Measurements from ENCODE around the gene DYSF.

Gene DYSF

DNA sequence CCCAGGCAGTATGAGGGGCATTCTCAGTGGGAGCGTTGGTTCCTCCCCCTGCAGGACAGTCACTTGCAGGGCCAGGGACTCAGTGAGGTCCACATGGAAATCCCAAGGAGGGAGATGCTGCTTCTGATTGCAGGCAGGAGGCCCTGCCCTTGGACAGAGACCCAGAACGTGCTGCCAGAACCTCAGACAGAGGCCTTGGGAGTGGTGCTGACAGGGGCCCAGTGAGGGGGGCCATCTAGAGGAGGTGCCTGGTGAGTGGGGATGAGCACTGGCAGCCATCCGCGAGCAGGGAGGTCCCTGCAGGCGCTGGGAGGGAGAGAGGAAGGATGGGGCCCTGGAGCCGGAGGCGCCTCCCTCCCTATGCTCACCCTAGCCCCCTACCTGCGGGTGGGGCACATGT is 133.1 kb downstream of the DYSF start:
- no peak for DNase-seq

DNA sequence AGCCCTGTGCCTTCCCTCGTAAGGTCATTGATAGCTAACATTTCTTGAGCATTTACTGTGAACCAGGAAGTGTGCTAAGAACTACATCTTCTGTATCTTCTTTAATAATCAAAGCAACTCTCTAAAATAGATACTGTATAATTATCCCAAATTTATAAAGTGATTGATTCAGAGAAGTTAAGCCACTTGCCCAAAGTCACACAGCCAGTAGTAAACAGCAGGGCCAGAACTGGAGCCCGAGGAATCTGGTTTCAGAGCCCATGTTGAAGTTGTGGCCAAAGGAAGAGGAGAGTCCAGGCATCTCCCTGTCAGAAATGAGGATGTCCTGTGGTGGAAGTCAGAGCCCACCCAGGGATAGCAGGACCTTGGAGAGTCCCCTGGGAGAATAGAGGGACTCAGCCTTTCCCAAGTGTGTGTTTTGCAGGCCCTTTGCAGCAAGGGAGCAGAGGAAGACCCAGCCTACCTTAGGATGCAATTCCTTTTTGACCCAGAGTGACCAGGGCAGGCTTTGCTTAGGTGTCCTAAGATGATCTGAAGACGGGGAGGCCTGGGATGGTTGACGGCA is 134.2 kb downstream of the DYSF start:
- no peak for DNase-seq

DNA sequence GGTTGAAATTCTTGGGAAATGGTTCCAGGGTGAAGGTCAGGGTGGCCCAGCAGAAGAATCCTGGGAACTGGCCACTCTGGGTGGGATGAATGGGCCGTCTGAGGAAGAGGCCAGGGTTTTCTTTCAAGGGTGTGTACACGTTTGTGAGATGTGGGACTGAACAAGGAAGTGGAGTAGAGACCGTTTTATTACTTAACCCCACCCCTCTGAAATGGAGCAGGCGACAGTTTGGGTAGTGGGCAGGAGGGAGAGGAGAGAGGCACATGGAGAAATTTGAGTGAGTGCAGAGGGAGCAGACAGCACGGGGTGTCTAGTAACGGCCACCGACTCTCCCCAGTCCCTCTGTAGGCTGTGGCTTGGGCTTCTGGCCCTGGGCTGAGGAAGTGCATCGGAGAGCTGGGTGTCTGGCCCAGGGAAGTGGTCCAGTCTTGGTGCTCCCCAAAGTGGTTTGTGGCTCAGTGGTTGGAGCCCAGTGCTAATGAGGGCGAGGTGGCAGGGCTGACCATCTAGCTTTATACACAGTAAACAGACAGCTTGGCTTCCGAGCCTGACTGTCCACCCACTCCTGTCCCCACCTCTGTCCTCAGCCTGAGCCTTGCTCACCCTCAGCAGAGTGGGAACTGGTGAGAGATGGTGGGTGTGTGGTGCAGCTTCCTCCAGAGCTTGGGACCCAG is 135.3 kb downstream of the DYSF start:
- no peak for DNase-seq

GRCh38 chr2:71589763-71590162 is 136.4 kb downstream of the DYSF start:
- no peak for DNase-seq

GRCh38 chr2:71591044-71591443 is 137.7 kb downstream of the DYSF start:
- DNase-seq, result no peak

DNA sequence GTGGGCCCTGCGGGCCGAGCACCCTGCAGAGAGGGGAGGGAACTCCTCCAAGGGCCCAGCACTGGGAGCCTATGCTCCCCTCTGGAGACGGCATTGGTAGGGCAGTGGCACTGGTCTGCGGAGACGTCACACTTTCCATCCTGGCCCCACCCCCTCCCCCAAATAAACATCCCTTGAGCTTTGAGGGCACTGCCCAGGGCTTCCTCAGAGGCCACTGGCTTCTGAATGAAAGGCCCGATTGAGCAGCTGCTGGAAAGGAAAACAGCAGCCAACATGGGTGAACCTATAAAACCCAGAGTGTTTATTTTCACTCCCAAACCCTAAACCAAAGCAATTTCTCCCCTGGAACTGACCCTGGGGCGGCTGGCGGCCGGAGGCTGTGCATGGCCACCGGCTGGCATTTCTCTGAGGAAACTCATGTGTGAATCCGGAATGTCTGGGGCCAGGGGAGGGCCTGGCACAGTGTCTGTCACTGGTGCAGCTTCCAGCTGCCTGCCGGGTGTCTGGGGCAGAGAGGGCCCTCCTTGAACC is 138.9 kb downstream of the DYSF start:
- no peak for DNase-seq

- DNase-seq, result no peak
Measured at GRCh38 chr2:71595569-71595968, 142.2 kb downstream of the DYSF start.

DNA sequence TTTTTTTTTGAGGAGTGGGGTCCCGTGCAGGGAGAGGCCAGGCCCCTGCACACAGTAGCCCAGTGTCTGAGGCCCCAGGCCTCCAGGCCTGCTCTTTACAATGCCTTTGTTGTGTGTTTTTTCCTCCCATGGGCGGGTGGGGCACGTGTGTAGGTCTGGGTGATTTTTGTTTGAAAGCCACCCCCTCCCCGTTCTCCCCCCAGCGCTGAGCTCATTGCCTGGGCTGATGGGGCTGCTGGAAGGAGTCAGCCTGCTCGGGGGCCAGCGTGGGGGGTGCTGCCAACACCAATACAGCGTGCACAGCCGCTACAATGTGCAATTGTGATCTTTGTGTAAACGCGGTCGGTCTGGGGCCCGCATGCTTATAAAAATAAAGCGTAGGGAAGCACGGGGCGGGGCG is 142.7 kb downstream of the DYSF start:
- no peak for DNase-seq

DNA sequence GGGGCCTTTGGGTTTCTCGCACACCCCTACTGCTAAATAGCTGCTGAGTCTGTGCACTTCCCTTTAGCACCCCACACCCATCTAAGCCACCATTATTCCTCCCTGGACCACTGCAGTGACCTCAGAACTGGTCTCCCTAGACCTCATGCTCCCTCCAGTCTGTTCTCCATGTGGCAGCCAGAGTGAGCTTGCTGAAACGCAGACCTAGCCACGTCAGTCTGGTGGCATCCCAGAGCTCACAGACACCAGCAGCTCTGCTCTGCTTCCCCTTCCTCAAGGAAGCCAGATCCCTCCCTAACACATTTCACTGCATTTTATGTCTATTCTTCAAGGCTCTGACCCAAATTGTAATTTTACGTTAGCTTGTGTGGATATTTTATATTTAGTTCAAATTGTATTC is 144.4 kb downstream of the DYSF start:
- DNase-seq, result no peak

DNA sequence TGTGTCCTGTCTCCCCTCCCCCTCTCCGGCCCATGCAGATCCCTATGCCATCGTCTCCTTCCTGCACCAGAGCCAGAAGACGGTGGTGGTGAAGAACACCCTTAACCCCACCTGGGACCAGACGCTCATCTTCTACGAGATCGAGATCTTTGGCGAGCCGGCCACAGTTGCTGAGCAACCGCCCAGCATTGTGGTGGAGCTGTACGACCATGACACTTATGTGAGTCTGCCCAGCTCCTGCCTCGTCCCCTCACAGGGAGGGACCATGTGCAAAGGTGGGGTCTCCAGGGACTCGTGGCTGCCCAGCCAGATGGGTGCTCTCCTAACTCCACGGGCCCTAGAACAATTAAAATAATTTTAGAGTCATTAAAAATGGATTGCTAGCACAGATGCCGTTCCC is 145.2 kb downstream of the DYSF start:
- no peak for DNase-seq

GRCh38 chr2:71599038-71599437 is 145.7 kb downstream of the DYSF start:
- no peak for DNase-seq

DNA sequence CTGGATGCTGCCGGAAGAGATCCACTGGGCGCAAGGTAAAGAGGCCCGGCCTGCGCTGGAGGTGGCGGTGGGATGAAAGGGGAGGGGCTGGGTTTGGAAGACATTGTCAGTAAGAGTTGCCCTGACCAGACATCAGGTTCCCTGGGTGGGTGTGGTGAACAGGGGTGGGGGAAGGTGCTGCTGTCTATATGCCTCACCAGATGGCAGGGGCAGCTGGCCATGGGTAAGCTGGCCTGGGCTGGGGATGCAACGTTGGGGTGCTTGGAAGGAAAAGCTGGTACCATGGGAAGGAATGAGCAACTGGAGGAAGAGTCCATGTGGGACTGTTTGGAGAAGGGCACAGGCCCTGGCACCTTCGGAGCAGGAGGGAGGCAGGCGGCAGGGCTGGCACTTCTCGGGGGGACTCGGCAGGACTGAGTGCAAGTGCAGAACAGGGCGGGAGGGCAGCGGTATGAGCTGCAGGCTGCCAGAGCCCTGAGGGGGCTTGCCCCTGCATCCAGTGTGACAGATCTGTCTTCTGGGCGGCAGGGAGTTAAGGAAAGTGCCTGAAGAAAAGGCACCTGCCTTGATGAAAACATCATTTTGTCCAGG is 146.4 kb downstream of the DYSF start:
- DNase-seq, result no peak

DNA sequence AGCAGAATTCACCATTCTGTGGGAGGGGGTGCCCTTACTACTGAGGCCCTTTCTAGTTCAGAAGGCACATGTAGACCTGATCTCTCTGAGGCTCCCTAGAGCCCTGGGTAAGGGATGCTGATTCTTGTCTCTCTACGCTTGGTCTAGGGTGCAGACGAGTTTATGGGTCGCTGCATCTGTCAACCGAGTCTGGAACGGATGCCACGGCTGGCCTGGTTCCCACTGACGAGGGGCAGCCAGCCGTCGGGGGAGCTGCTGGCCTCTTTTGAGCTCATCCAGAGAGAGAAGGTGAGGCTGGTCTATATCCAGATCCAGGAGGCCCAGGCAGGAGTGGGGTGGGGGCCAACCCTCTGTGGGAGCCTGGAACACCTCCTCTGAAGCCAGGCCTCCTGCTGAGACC is 147.2 kb downstream of the DYSF start:
- no peak for DNase-seq

- no peak for DNase-seq
Measured at GRCh38 chr2:71601136-71602114, 148.1 kb downstream of the DYSF start.

- no peak for DNase-seq
Measured at GRCh38 chr2:71602115-71602495, 148.7 kb downstream of the DYSF start.

GRCh38 chr2:71602581-71602980 is 149.2 kb downstream of the DYSF start:
- DNase-seq, result no peak

DNA sequence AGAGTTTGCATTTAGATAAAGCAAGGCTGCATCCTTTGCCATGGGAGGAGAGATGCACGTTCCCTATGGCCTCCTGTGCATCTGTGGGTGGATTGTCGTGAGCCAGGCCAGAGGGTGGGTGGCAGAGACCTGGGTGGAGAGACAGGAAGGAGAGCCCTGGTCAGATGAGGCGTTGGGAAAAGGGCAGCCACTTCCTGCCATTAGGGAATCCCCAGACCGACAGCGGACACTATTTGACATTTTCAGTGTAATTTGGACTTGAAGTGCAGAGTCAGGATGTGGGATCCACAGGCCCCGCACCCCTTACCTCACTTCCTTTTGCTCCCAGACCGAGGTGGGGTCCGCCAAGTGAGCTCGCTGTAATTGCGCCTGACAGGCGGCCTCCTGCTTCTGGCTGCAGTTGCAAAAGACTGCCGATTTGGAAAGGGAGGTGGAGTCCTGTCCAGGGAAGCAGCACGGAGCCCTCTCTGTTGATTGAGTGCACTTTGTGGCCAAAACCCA is 150.0 kb downstream of the DYSF start:
- no peak for DNase-seq

- no peak for DNase-seq
Measured at GRCh38 chr2:71603851-71604725, 150.7 kb downstream of the DYSF start.

DNA sequence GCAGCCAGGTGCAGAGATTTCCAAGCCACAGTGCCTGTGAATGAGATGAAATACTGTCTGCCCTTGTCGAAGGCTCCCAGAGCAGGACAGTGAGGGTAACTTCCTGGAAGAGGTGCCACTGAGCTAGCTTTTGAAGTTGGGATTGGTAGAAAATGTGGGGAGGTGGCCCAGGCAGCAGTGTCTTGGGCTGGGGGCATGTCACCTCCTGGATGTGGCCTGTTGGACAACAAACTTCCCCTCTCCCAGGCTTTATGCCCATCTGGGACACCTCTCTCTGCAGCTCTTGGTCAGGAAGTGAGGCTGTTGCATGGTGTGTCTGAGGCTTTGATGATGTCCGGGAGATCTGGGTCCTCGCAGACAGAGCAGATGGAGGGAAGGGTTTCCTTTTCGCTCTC is 151.4 kb downstream of the DYSF start:
- DNase-seq, result no peak

GRCh38 chr2:71605173-71605641 is 151.8 kb downstream of the DYSF start:
- no peak for DNase-seq

- DNase-seq, result no peak
Measured at GRCh38 chr2:71605781-71606241, 152.4 kb downstream of the DYSF start.

DNA sequence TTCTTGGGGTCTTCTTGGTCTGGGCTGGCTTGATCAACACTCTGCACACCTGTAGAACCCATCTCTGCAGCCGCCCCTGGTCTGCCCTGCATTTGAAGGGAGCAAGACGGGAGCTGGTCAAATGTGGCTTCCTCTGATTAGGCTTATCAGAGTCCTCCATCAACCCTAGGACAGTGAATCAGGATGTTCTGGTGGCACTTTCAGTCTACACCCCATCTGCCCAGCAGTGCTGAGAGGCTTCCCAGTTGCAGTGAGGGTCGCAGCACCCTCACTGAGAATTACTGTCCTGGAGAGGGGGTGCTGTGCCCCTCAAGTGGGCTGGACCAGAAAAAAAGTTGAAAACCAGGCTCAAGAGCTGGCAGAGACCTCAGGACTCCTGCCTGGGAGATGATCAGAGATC is 152.9 kb downstream of the DYSF start:
- DNase-seq, result no peak
